Stimulated activated CD8-positive, alpha-beta memory T cell treated with anti-CD3 and anti-CD28 coated beads, Interleukin-12 subunit alpha, Interleukin-12 subunit beta, amount 100 ng/mL, for 1 hour (primary cell): ENCODE data around the gene FHOD1.

Source experiments
- DNase-seq: peaks from one replicate; pipeline ENCODE4 v3.0.0-alpha.2; 2020; ENCODE audit warnings: low read depth

Gene FHOD1

DNA sequence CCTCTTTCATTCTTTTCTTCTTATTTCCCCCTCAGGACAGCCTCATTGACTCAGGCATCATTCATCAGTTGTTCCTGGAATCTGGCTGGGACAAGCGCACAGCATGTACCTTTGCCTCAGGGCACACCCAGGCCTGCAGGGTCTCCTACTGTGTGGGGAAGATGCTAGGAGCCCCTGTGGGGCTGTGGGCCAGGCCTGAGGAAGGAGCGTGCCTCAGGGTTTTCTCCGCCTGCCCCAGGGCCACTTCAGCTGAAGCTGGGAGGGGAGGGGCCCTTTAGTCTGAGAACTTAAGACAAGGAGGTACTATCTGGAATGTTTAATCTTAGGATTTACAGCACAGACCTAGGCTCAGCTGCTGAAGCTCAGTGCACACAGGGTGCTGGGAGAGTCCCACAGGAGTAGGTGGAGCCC lies 40.4 kb downstream of the FHOD1 start:
- no peak for DNase-seq

DNA sequence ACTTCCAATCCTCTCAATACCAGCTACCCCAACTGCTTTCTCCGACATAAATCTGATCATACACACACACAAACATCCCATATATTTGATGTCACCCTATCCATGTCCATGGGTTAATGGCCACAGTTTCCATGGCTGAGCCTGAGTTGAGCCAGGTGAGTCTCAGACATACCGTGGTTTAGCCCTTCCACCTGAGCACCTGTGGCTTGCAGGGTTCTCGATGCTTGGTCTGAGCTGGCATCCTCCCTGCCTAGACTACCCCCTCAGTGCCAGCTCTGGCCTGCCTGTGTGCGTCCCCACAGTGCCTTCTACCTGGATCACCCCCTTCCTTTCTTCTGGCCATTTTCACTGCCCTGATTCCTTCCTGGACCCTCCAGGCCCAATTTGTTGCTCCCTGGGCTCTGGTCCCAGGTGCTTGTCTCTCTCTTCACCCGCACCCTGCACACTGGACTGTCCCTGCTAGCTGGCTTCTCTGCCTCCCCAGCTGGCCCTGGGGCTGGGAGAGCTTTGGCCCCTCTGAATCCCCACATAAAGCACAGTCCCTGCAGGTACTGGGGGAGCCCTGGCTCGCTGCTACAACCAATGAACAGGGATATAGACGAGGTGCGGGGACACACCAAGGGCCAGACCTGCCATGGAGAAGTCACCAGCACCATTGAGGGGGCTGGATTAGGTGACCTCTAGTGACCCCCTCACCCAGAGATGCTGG lies 41.0 kb downstream of the FHOD1 start:
- no peak for DNase-seq

DNA sequence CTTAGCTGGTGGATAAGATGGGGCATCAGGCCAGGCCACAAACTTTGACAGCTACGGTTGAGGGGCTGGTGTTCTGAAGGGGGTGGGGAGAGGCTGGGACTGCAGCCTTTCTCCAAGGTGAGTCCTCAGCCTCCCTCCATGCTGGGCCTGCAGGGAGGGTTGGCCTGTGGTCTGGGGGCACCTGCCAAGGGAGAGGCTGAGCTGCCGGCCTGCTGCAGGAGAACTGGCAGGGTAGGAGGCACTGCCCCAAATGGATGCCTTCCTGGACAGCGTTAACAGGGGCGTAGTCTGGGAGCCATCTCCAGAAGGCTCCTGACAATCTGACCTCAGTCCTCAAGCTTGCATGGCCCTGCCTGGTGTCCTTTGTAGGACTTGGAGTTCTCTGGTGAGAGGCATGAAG lies 43.2 kb downstream of the FHOD1 start:
- no peak for DNase-seq

DNA sequence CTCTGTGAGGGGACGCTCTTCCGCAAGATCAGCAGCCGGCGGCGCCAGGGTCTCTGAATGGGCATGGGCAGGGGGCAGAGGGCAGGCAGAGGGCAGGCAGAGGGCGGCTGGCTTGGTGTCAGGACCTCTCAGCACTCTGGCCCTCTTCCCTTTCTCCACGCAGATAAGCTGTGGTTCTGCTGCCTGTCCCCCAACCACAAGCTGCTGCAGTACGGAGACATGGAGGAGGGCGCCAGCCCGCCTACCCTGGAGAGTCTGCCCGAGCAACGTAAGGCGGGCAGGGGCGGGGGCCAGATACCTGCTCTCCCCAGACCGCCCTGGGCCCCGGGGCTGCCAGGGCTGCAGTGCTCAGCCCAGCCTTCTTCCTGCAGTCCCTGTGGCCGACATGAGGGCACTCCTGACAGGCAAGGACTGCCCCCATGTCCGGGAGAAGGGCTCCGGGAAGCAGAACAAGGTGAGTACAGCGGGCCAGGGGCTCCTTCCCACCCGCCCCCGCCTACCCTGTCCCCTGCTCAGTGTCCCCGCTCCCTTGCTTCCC lies 44.3 kb downstream of the FHOD1 start:
- DNase-seq: no peak

DNA sequence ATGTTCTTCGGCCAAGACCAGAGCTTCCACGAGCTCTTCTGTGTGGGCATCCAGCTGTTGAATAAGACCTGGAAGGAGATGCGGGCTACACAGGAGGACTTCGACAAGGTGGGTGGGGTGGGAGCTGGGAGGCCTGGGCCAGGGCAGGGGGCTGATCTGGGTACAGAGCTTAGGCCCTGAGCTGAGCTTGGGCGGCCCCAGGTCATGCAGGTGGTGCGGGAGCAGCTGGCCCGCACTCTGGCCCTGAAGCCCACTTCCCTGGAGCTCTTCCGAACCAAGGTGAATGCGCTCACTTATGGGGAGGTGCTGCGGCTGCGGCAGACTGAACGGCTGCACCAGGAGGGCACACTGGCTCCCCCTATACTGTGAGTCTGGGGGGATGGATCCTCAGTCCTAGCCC lies 44.9 kb downstream of the FHOD1 start:
- no peak for DNase-seq

DNA sequence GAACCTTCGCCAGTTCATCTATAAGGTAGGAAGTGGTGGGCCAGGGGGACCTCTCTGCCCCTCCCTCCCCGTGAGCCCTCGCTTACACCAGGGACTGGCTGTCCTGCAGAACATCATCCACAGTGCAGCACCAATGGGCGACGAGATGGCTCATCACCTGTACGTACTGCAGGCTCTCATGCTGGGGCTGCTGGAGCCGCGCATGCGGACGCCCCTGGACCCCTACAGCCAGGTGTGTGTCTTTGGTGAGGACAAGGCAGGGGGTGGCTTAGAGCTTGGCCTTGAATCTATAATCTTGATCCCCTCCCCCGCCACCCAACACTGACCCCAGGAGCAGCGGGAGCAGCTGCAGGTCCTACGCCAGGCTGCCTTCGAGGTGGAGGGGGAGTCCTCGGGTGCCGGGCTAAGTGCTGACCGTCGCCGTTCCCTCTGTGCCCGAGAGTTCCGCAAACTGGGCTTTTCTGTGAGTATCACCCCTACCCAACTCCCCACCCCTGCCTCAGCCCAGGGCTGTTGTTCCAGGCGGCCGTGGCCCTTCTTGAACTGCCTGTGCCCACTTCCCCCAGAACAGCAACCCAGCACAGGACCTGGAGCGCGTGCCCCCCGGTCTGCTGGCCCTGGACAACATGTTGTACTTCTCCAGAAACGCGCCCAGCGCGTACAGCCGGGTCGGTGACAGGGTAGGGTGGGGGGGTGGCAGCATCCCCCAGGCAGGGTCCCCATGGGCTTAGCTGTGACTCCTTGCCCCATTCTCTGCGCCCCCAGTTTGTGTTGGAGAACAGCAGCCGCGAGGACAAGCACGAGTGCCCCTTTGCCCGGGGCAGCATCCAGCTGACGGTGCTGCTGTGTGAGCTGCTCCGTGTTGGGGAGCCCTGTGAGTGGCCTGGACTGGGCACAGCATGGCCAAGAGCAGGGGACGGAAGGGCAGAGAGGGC lies 45.6 kb downstream of the FHOD1 start:
- DNase-seq: no peak

DNA sequence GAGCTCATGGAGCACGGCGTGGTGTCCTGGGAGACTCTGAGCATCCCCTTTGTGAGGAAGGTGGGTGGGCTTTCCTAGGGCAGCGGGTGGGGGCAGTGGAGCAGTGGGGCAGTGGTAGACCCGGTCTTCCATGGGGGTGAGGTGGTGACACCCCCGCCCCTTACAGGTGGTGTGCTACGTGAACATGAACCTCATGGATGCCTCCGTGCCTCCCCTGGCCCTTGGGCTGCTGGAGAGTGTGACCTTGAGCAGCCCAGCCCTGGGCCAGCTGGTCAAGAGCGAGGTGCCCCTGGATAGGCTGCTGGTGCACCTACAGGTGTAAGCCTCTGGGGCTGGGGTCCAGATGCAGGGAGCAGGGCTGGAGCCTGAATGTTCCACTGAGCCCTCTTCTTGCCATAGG lies 46.8 kb downstream of the FHOD1 start:
- no peak for DNase-seq

DNA sequence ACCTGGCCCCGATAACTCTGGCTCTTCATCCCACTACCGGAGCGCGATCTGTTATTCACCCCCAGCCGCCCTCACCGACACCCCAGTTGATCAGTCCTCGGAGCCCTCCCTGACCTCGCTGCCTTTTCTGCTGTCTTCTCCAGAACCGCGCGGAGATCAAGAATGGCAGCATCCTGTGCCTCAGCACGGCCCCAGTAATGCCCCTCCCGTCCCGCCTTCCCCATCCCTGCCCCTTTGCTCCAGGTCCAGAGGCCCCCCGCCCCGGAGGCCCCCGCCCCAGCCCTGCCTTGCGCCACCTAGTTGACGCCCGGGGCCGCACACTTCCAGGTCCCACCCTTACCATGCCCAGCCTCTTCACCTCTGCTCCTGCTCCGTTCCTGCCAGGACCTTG lies 47.5 kb downstream of the FHOD1 start:
- no peak for DNase-seq

DNA sequence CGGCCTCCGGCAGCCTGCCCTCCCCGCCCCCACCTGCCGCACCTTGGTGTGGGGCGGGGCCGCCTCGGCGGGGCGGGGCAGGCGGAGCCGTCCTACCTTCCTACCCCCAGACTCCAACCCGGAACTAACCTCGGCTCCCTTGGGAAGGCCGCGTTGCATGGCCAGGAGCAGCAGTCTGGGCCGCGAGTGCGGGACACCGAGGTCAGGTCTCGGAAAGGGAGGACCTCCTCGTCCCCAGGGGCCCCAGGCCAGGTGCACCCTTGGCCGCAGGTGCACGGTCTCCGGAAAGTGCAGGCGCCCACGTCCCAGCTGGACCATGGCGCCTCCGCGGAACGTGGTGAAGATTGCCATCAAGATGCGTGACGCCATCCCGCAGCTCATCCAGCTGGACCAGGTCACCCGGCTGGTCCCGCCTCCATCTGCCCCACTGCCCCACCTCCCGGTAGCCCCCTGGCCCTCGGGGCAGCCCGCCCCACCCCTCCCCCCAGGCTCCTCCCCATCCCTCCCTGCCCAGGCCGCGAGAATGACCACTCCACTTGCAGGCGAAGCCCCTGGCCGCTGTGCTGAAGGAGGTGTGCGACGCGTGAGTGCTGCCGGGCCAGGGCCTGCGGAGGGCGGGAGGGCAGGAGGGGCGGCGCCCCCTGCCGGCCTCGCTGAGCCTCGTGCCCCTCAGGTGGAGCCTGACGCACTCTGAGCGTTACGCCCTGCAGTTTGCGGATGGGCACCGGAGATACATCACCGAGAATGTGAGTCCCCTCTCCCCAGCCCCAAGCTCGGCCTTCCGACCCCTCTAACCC lies 48.1 kb downstream of the FHOD1 start, which contains the start of gene ELMO3:
TSS of gene ELMO3 (plus strand) at position 121 of the 797 bp plus-strand sequence. CDS start at position 317, 196 bp downstream.
- DNase-seq: no peak

DNA sequence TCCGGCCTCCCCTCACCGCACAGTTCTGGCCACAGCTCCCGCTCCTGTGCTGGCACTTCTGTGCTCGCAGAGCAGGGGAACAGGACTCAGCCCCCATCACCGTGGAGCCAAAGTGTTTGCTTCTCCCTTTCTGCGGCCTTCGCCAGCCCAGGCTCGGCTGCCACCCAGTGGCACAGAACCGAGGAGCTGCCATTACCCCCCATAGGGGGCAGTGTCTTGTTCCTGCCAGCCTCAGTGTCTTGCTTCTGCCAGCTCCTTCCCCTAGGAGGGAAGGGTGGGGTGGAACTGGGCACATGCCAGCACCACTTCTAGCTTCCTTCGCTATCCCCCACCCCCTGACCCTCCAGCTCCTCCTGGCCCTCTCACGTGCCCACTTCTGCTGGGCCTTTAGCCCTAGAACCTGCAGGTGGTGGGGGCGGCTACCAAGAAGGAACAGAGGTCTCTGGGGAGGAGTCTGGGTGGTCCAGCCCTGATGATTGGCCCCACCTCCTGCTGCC lies 49.0 kb downstream of the FHOD1 start:
- DNase-seq: no peak

DNA sequence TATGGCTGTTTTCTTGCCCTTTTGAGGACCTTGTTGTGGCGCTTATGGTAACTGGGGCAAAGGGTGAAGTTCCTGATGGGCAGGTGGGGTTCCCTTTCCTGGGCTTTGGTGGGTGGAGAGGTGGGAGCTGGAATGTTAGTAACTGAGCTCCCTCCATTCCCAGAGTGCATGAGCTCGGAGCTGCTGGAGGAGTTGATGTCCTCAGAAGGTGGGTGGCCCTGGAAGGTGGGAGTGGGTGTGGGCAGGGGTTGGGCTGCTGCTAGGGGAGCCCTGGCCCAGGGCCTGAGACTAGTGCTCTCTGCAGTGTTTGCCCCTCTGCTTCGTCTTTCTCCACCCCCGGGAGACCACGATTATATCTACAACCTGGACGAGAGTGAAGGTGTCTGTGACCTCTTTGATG lies 49.6 kb downstream of the FHOD1 start:
- DNase-seq: no peak

DNA sequence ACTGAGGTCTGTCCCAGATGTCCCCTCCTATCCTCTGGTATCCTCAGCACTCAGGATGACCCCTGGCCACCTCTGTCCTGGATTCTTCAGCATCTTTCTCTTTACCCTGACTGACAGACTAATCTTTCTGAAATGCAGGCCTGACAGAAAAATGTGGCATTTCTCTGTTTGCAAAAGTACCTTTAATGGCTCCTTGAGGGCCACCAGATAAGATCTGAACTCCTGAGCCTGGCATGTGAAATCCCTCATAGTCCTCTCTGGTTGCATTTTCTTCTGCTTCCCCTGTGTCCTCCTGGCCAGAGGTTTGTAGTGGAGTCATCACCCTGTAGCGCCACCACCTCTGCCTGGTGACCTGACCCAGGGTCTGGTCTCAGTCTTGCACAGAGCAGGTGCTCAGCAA lies 50.4 kb downstream of the FHOD1 start:
- DNase-seq: no peak

DNA sequence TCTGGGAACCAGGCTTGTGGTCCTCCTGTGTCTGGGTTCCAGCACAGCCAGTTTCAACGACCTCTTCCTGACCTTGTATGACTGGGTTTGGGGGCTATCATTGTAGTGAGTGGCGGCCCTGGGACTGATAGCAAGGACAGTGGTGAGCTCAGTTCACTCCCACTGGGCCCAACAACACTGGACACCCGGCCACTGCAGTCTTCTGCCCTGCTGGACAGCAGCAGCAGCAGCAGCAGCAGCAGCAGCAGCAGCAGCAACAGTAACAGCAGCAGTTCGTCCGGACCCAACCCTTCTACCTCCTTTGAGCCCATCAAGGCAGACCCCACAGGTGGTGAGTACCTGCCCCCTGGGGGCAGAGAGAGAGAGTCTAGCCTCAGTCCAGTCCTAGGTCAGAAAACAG lies 51.6 kb downstream of the FHOD1 start:
- no peak for DNase-seq

DNA sequence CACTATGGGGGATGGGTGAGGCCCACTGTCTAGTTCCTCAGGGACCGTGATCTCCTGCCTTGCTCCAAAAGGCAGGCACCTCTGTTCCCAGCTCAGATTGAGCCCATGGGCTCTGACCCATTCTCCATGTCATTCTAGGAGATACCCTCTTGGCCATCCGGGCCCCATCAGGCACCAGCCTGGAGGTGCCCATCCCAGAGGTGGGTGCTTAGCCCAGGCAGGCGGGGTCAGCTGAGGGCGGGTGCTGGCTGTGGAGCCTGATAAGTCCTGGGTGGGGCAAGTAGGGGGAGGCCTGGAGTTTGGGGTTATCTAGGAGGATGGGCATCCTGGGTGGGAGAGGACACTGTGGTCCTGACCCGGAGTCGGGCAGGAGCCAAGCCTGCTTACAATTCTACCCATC lies 53.0 kb downstream of the FHOD1 start:
- DNase-seq: no peak

DNA sequence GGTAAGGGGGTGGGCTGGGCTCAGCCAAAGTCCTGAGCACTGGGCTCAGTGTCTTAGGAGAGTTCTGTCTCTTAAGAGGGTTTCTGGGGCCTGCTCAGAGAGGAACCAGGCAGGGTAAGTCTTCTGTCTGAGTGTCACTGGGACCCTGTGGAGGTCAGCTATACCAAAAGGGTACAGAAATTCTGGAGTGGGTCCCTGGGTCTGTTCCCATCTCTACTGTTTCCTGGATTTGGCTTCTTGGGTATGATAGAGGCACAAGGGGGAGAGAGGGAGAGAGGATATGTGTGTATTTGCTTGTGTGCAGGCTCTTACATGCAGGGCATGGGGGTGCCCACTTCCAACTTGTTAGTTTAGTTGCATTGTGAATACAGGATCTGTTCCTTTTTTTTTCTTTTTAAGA lies 53.7 kb downstream of the FHOD1 start:
- DNase-seq: no peak

DNA sequence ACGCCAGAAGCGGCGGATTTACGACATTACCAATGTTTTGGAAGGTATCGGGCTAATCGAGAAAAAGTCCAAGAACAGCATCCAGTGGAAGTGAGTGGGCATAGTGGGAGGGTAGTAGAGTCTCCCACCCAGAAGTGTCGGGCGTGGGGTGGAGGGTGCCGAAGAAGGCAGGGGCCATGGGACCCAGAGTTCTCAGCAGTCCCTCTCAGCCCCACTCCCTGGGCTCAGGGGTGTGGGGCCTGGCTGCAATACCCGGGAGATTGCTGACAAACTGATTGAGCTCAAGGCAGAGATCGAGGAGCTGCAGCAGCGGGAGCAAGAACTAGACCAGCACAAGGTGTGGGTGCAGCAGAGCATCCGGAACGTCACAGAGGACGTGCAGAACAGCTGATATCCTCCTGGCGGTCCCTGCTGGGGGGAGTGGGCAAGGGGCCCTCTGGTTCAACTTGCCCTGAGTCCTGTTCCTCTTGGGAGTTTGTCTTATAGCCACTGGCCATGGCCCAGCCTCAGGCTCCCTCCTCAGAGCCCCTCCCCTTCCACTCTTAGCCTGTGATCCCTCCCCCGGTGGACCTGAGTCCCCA lies 54.4 kb downstream of the FHOD1 start:
- no peak for DNase-seq

DNA sequence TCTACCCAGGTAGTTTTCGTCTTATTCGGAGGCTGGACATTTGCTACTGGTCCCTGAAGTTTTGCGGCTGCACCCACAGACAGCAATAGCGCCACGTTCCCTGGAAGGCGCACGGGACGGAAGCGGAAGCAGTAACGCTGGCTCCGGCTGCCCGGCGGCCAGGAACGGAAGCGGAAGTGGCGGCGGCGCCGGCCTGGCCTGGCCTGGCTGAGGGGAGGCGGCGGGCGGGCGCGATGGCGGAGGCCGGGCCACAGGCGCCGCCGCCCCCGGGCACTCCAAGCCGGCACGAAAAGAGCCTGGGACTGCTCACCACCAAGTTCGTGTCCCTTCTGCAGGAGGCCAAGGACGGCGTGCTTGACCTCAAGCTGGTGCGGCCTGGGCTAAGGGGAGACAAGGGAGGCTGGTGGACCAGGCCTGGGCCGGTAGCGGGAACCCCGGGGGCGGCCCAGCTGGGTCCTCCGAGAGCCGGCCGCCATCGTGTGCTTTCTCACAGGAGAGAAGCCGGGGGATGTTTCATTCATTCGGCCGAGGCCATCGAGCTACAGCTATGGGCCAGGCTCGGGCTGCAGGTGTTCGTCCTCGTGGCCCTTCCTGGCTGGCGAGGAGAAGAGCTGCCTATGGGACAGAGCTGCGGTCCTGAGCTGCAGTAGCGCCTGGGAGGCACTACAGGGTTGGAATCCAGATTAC lies 55.1 kb downstream of the FHOD1 start, which contains the start of gene E2F4:
TSS of gene E2F4 (plus strand) at position 161 of the 687 bp plus-strand sequence. CDS start at position 234, 73 bp downstream.
- DNase-seq: peak; percentile 76

DNA sequence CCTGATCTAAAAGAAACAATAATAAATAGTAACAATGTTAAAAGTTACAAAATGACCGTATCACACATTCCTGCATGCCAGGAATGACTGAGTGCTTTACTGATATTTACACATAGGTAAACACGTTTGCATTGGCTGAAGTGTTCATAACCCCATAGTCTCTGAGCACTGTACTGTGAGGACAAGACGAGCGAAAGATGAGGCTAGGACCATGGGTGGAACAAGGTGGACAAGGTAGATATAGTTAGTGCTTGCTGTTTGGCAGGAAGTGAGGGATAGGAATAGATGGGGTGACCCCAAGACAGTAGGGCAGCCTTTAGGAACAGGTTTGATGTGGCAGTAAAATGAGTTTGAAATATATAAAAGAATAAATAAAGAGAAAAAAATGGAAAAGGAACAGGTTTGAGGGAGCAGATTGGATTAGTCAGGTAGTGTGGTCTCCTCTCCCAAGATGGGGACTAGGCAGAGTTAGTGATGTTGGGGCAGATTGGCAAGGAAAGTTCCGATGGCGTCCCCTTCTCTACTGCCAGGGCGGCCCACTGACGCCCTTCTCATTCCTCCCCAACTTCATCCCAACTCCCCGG lies 55.8 kb downstream of the FHOD1 start:
- no peak for DNase-seq

DNA sequence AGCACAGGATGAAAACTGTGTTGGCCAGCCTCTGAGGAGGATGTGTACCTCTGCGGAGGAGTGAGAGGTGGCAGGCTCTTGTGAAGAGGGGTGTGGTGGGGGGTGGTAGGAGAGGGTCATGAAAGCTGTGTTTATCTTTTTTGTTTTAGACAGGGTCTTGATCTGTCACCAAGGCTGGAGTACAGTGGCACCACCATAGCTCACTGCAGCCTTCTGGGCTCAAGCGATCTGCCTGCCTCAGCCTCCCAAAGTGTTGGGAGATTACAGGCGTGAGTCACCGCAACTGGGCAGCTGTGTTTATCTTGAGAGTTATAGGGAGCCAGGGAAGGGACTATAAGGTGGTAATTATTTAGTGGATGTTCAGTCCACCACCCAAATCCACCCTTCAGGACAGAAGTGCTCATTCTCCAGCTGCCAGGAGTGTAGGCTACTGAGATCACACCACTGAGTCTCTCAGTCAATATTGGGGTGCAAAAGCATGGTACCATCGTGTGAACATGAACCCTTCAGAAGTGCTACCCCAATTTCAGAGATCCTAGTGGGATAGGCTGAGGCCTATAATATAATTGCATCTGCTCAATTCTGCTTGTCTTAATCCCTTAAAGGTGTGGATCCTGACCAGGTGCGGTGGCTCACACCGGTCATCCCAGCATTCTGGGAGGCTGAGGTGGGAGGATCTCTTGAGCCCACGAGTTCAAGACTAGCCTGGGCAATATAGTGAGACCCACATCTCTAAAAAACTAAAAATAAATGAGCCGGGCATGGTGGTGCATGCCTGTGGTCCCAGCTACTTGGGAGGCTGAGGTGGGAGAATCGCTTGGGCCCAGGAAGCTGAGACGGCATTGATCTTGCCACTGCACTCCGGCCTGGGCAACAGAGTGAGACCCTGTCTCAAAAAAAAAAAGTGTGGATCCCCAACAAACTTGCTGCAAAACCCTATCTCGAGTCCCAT lies 56.6 kb downstream of the FHOD1 start:
- DNase-seq: no peak
